ENCODE results near the gene SLC2A1.

SLC2A1 gene

DNA sequence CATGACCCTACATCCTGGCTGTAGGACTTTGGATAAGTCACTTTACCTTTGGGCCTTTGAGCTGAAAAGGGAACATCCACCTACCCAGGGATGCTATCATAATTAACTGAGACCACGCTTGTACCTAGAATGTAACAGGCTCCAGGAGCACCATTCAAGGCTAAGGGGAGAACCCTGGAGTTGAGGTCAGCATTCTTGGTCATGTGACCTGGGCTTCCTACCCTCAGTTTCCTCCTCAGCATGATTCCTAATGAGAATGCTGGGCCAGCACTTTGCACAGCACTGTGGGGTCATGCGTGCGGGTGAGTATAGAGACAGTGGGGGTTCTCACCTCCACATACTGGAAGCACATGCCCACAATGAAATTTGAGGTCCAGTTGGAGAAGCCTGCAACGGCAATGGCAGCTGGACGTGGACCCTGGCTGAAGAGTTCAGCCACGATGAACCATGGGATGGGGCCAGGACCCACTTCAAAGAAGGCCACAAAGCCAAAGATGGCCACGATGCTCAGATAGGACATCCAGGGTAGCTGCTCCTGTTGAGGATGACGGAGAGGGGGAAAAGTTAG is 31.3 kb downstream of the SLC2A1 start:
- intact Hi-C loops (cut with DNase I; ENCODE audit: low total_unique reads), result loop anchor here (5.0 to 10.0 kb wide), 2 partner anchors 35 to 417 kb away; no protein-coding TSS in a partner anchor
- peaks cover 33 to 54% (median 45%) of the 10 kb centered on the region in 3 donors for H3K36me3 ChIP-seq
- H3K27ac ChIP-seq, result no peak overlapping the region
- H3K9me3 ChIP-seq, result no peaks in the 10 kb centered on the region
- TF ChIP-seq, protein P1, sequence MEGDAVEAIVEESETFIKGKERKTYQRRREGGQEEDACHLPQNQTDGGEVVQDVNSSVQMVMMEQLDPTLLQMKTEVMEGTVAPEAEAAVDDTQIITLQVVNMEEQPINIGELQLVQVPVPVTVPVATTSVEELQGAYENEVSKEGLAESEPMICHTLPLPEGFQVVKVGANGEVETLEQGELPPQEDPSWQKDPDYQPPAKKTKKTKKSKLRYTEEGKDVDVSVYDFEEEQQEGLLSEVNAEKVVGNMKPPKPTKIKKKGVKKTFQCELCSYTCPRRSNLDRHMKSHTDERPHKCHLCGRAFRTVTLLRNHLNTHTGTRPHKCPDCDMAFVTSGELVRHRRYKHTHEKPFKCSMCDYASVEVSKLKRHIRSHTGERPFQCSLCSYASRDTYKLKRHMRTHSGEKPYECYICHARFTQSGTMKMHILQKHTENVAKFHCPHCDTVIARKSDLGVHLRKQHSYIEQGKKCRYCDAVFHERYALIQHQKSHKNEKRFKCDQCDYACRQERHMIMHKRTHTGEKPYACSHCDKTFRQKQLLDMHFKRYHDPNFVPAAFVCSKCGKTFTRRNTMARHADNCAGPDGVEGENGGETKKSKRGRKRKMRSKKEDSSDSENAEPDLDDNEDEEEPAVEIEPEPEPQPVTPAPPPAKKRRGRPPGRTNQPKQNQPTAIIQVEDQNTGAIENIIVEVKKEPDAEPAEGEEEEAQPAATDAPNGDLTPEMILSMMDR (IDR thresholded peaks at IDR 0.05), result no peak
- no peak for DNase-seq
- no peak overlapping the region for H3K4me3 ChIP-seq
- peaks cover 0 to 24% (median 9%) of the 10 kb centered on the region in 4 donors for H3K4me1 ChIP-seq
- no peaks in the 10 kb centered on the region for H3K27me3 ChIP-seq

DNA sequence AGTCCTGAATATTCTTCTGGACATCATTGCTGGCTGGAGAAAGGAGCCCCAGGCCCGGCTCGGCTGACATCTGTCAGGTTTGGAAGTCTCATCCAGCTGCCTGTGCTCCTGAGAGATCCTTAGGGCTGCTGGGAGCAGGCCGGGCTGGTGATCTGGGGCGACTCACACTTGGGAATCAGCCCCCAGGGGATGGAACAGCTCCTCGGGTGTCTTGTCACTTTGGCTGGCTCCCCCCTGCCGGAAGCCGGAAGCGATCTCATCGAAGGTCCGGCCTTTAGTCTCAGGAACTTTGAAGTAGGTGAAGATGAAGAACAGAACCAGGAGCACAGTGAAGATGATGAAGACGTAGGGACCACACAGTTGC is 31.8 kb downstream of the SLC2A1 start:
- Histone ChIP-seq H3K4me1 (peaks cover 0 to 19% (median 7%) of the 10 kb centered on the region in 4 donors), H3K9me3 (no peaks in the 10 kb centered on the region), H3K27ac (no peak overlapping the region), H3K27me3 (no peaks in the 10 kb centered on the region), H3K36me3 (peaks cover 33 to 54% (median 45%) of the 10 kb centered on the region in 3 donors), H3K4me3 (no peak overlapping the region)
- no peak for DNase-seq
- TF ChIP-seq, protein P1 (IDR thresholded peaks at IDR 0.05), result no peak
- intact Hi-C loops (cut with DNase I; ENCODE audit: low total_unique reads), result loop anchor here (5.0 to 10.0 kb wide), 2 partner anchors 35 to 418 kb away; no protein-coding TSS in a partner anchor

DNA sequence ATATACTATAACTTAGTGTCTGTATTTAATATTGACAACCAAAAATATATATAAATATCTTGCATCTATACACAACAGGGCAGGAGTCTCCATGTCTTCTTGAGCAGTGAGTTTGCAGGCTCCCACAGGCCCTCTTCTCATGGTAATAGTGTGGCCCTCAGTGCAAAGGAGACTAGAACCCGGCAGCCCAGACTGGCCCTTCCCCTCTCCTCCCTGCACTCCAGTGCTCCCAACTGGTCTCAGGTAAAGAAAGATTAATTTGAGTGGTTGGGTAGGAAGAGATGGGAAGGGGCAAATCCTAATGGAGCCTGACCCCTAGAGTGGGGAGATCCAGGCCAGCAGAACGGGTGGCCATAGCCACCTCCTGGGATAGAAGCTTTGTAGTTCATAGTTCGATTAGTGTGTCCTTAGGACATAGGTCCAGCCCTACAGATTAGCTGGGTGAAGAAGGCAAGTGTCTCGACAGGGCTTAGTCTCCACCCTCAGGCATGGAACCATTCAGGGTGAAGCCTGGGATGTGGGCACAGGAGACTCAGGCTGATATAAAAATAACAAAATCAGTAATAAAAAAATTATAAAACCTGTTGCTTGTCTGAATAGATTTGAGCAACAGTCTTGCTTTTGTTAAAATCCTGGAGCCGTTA is 32.3 kb downstream of the SLC2A1 start:
- no peak for DNase-seq
- Histone ChIP-seq H3K4me3 (no peak overlapping the region), H3K36me3 (peaks cover 33 to 54% (median 45%) of the 10 kb centered on the region in 3 donors), H3K27me3 (no peaks in the 10 kb centered on the region), H3K9me3 (no peaks in the 10 kb centered on the region), H3K4me1 (peaks cover 0 to 19% (median 6%) of the 10 kb centered on the region in 4 donors), H3K27ac (no peak overlapping the region)
- intact Hi-C loops (cut with DNase I; ENCODE audit: low total_unique reads), result loop anchor here (5.0 to 10.0 kb wide), 2 partner anchors 36 to 418 kb away; no protein-coding TSS in a partner anchor
- TF ChIP-seq, protein P1 (IDR thresholded peaks at IDR 0.05), result no peak

- Histone ChIP-seq H3K27ac (peak overlapping the region; percentile 96 to 98), H3K36me3 (peaks cover 28 to 41% (median 39%) of the 10 kb centered on the region in 3 donors), H3K4me1 (peaks cover 0 to 19% (median 6%) of the 10 kb centered on the region in 4 donors), H3K27me3 (no peaks in the 10 kb centered on the region), H3K4me3 (peak overlapping the region; percentile 67 to 81), H3K9me3 (no peaks in the 10 kb centered on the region)
- no peak for DNase-seq
- TF ChIP-seq, protein P1 (IDR thresholded peaks at IDR 0.05), result no peak
- intact Hi-C loops (cut with DNase I; ENCODE audit: low total_unique reads), result loop anchor here (5.0 to 10.0 kb wide), 2 partner anchors 37 to 420 kb away; no protein-coding TSS in a partner anchor
These were observed 33.6 kb downstream of the SLC2A1 start for GRCh38 chr1:42924851-42925760.

DNA sequence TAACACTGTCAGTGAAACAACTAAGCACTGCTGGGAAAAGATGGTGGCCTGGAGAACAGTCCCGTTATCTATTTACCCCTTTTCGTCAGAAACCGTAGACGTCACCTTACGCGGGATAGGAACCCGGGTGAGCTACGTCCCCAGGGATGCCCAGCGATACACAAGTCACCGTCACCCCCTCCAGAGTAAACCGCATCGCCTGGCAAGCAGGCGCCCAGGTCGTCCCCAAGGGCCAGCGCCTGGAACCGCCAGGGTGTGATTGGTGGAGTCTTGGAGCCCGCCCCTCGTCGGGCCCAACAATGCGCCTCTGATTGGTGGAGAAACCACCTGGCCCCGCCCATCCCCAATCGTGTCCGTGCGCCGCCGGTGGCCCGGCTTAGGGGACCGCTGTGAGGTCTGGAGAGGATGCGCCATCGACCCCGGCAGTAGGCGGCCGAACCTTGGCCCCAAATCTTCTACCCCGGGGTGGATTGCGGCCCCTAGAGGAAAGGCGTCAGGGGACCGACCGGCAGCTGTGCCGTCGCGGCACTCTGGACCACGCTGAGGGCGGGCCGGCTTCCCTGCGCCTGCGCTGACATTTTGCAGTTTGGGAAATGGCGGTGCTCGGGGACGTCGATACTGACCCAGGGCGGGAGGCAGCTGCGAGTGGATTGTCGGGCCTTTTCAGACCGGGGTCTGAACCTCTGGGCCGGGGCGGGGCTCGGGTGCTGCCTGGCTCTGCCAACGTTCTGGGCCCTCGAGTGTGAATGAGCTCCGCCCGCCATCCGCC is 34.4 kb downstream of the SLC2A1 start:
- Histone ChIP-seq H3K27ac (peak overlapping the region; percentile 96 to 98), H3K36me3 (peaks cover 21 to 33% (median 31%) of the 10 kb centered on the region in 3 donors), H3K4me3 (peak overlapping the region; percentile 67 to 81), H3K27me3 (no peaks in the 10 kb centered on the region), H3K4me1 (peaks cover 0 to 19% (median 6%) of the 10 kb centered on the region in 4 donors), H3K9me3 (no peaks in the 10 kb centered on the region)
- intact Hi-C loops (cut with DNase I; ENCODE audit: low total_unique reads), result loop anchor here (10.0 kb wide), 1 partner anchor 421 kb away; no protein-coding TSS in a partner anchor
- peak; percentile 96 to 98 for DNase-seq
- TF ChIP-seq, protein P1 (IDR thresholded peaks at IDR 0.05), result peak in 1 of 2 experiments; percentile 17

Data from tibial artery (tissue), 4 donors.